Activated CD4-positive, alpha-beta T cell treated with anti-CD3 and anti-CD28 coated beads, Interleukin-2, Interleukin-6, amounts not matched to agents 100 ng/mL and 50 ng/mL, durations not matched to agents 16 hours and 8 hours (primary cell): ENCODE data around the gene SF3B4.
"Not testable (repeated sequence)": the region's sequence is repeated elsewhere in the genome, so short reads cannot be mapped to it uniquely, and the experiment has no call there.

Experiments used
- DNase-seq: peaks from one replicate; pipeline ENCODE4 v3.0.0-alpha.2; 2020

SF3B4 gene

GRCh38 chr1:149927563-149928400 lies at the start of gene SF3B4:
TSS of gene SF3B4 (minus strand) at chr1:149927803. CDS start at chr1:149927759, 44 bp downstream.
- DNase-seq, result peak; percentile 96

GRCh38 chr1:149977345-149977744 lies 49.7 kb upstream of the SF3B4 start:
- DNase-seq, result no peak

- no peak for DNase-seq
Measured at GRCh38 chr1:149972547-149972946, 44.9 kb upstream of the SF3B4 start.

GRCh38 chr1:149967646-149968045 lies 40.0 kb upstream of the SF3B4 start:
- no peak for DNase-seq

- no peak for DNase-seq
Measured at GRCh38 chr1:149967041-149967440, 39.4 kb upstream of the SF3B4 start.

- no peak for DNase-seq
Measured at GRCh38 chr1:149966405-149966804, 38.8 kb upstream of the SF3B4 start.

GRCh38 chr1:149965440-149965839 lies 37.8 kb upstream of the SF3B4 start:
- peak; percentile 20 for DNase-seq

- DNase-seq, result no peak
Measured at GRCh38 chr1:149963358-149963757, 35.8 kb upstream of the SF3B4 start.

- DNase-seq, result no peak
Measured at GRCh38 chr1:149962736-149963135, 35.1 kb upstream of the SF3B4 start.

GRCh38 chr1:149962039-149962647 lies 34.5 kb upstream of the SF3B4 start:
- peak; percentile 71 for DNase-seq

GRCh38 chr1:149957548-149957947 lies 29.9 kb upstream of the SF3B4 start:
- not testable (repeated sequence) for DNase-seq

GRCh38 chr1:149949911-149950310 lies 22.3 kb upstream of the SF3B4 start:
- DNase-seq, result no peak

- DNase-seq, result no peak
Measured at GRCh38 chr1:149945206-149945605, 17.6 kb upstream of the SF3B4 start.

GRCh38 chr1:149942885-149943284 lies 15.3 kb upstream of the SF3B4 start:
- DNase-seq, result no peak

- no peak for DNase-seq
Measured at GRCh38 chr1:149942207-149942606, 14.6 kb upstream of the SF3B4 start.

GRCh38 chr1:149940427-149940826 lies 12.8 kb upstream of the SF3B4 start:
- no peak for DNase-seq

GRCh38 chr1:149938668-149939003 lies 11.0 kb upstream of the SF3B4 start:
- DNase-seq, result not testable (repeated sequence)

GRCh38 chr1:149937759-149938158 lies 10.2 kb upstream of the SF3B4 start:
- peak; percentile 39 for DNase-seq

GRCh38 chr1:149936992-149937705 lies 9.5 kb upstream of the SF3B4 start:
- DNase-seq, result peak; percentile 11

GRCh38 chr1:149936170-149936991 lies 8.8 kb upstream of the SF3B4 start, which contains the start of gene MTMR11:
TSS of gene MTMR11 (minus strand) at chr1:149936879. CDS start at chr1:149936647, 232 bp downstream.
- DNase-seq, result no peak

- DNase-seq, result no peak
Measured at GRCh38 chr1:149934356-149934755, 6.8 kb upstream of the SF3B4 start.

GRCh38 chr1:149933208-149933607 lies 5.6 kb upstream of the SF3B4 start:
- no peak for DNase-seq

GRCh38 chr1:149932474-149932873 lies 4.9 kb upstream of the SF3B4 start:
- no peak for DNase-seq
